ENCODE data around the gene EPB41L2. TPM values are rescaled to one million over a fixed set of nuclear protein-coding genes. Genes with fewer than 3 reads are reported as not detected.
"Not testable (repeated sequence)": the region's sequence is repeated elsewhere in the genome, so short reads cannot be mapped to it uniquely, and the experiment has no call there.

Gene EPB41L2
- total RNA-seq, 1 donor from 2014 or later: 9.1 TPM

GRCh38 chr6:130971504-130971903 is 91.5 kb downstream of the EPB41L2 start:
- no peak for ATAC-seq

DNA sequence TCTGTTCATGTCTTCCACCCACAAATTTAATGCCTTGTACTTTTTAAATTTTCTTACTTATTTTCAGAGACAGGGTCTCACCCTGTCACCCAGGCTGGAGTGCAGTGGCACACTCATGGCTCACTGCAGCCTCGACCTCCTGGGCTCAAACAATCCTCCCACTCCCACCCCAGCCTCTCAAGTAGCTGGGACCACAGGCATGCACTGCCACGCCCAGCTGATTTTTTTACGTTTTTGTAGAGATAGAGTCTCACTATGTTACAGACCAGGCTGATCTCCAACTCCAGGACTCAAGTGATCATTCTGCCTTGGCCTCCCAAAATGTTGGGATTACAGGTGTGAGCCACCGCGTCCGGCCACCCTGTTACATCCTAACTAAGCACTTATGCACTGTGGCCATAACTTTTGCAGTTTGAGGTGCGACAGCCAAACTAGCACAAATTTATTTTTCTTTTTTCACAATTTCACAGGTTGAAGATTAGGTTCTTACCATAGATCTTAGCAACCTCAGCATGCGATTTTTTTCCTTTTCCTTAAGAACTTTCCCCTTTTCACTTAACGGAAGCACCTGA is 92.1 kb downstream of the EPB41L2 start:
- no peak for ATAC-seq

GRCh38 chr6:130969791-130970491 is 93.1 kb downstream of the EPB41L2 start:
- no peak for ATAC-seq

DNA sequence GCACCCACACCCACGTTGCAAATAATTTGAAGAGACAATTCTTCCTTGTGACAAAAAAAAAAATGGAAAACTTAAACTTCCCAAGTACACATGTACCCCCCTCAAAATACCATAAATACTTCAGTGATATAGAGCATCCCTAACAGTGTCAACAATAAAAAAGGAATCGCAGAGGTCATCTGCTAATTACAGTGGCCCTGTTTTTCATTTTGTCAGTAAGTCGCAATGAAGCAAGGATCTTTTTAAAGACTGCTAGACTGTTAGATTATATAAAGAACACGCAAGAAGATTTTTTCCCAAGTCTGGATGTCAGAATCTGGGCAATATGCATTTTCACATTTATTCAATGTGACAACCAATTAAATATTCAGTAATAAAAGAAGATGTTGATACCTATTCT is 93.9 kb downstream of the EPB41L2 start:
- ATAC-seq: no peak

- ATAC-seq: no peak
Observed at GRCh38 chr6:130968476-130968875, 94.6 kb downstream of the EPB41L2 start.

DNA sequence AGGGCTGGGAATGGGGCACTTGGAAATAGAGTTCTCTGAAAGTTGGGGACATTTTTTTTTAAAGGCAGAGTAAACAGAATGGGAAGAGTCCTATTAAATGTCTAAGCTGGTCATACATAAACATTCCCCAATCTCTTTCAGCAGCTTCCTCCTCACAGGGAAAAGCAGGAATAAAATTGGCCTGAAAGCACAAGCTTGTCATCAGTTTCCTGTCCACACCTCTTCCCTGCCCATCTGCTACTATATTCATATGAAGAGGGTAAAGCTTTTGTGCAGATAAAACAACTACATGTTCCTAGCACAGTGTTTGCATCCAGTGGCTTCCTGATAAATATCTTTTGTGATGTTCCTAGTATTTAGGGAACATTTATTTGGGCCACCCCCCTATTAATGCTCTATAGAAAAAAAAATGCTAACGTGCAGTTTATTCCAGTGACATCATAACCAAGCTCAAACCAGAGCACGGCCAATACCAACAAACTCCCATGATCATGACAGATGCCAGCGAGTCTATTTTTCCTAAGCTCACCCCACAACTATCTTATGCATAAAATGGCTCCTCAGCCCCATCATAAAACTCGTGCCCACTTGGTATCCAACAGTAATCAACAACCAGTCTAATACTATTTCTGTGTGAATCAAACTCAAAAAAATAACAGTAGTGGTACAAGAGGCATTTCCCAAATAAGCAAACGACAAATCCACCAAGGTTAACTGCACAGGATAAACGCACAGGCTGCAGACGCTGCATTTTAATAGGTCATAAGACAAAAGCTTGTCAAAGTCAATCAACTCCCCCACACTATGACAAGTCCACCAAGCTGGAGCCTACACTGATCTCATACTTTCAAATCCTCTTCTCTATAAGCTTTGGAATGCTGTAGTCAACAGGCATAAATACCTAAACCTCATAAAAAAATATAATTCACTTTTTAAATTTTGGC is 95.3 kb downstream of the EPB41L2 start:
- ATAC-seq: no peak

DNA sequence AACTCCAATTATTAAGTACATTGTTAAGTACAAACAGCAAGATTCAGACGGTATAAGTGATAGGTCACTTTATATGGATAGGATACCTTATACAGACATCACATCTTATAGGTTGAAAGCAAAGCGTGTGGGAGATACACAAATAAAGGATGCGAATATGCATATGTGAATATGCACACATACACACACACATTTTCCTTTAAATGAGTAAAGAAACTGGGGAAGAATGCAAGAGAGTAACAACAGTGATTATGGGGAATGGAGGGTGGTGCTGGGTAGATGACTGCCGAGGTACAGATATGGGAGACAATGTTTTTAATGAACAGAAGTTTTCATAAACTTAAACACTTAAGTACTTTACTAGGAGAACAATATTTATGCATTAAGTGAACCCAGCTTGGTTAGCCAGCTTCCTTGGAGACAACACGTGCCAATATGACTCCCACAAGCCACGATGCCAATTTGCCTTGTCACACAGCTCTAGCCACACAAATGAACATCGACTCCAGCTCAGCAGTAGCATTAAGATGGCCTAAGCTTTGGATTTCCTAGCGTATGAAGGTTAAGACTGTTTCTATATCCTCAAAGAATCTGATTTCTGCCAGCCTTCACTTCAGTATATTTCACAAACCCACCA is 96.6 kb downstream of the EPB41L2 start:
- no peak for ATAC-seq

DNA sequence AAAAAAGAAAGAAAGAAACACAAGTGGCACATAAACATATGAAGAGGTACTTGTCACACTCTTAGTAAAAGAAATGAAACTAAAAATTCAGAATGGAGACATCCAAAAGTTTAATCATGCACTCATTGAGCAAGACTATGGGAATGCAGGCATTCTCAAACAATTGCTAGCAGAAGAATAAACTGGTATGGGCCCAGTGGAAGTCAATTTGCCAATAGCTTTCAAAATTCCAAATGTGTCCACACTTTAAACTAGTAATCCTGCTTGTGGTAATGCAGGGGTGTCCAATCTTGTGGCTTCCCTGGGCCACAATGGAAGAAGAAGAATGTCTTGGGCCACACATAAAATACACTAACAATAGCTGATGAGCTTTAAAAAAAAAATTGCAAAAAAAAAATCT is 97.4 kb downstream of the EPB41L2 start:
- ATAC-seq: no peak

DNA sequence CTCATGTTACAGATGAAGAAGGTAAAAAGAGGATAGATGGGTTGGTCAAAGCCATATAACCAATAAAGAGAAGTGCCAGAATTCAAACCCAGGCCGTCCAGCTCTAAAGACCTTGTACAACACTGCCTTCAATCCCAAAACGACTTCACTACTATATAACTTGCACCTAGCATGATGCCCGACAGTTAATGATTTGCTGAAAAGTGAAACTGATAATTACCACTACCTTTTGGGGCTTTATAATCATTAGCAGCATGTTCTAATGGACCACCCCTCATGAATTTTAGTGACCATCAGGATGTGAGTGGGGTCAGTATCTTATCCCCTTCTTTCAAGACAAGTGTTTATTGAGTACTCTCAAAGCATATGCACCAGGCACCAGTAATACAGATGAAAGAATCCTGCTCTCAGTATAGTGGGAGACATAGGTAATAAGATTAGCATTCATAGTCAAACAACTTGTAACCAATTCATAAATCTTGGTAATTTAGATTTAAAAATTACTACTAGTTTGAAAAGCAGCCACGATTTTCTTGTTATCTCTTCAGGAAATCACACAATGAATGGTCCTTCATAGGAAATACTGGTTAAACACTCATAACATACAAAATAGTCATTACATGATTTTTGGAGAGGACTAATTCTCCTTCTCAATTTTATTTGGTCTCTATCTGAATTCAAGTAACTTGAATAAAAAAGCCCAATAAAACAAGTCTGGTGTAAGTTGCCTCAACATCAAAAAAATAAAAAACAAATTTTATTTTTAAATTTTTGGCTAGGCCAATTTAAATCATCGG is 98.0 kb downstream of the EPB41L2 start:
- ATAC-seq: no peak

DNA sequence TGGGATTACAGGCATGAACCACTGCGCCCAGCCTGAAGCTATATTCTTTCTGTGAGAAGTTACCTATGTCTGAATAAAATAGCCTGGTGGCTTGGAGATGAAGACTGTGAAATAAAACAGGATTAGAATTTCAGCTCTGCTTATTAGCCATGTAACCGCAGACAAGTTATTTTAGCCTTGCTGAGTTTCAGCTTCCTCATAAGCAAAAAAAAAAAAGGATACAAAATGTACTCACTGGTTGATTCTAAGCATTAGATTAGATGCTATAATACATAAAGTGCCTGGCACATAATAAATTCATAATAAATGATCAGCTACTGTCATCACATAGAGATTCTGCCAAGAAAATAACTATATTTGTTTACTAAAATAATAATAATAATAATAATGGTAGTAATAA is 98.8 kb downstream of the EPB41L2 start:
- no peak for ATAC-seq

DNA sequence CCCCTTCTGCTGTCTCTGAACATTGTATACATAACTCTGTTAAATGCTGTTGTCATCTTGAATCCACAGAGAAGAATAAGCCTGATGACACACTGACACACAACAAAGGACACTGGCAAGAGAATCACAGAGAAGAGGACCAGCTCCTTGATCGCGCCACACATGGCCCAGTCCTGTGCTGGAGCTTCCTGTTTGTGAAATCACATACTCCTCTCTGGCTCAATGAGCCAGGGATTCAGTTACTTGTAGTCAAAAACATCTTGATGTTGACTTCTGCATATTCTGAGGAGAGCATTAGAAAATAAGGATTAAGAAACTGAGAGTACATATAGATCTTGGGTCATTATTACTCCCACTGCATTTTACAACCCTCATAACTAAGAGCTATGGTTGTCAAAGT is 100.1 kb downstream of the EPB41L2 start:
- ATAC-seq: no peak

DNA sequence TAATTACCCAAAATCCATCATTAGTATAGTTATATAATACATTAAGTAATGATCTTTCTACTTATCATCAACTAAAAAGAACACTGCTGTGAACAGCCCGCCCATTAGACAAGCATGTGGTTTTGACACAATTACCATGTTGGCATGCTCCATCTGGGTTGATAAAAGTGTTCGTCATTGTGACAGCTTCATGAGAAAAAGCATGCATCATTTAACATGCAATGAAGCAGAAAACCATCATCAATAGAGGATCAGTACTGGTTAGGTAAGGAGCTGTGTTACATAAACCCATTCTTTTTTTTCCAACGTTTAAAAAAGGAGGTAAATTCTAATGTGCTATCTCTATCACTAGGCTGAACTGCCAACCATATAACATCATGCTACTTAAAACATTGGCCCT is 101.9 kb downstream of the EPB41L2 start:
- no peak for ATAC-seq

GRCh38 chr6:130959951-130960350 is 103.1 kb downstream of the EPB41L2 start:
- no peak for ATAC-seq

- no peak for ATAC-seq
Observed at GRCh38 chr6:130958468-130958867, 104.6 kb downstream of the EPB41L2 start.

DNA sequence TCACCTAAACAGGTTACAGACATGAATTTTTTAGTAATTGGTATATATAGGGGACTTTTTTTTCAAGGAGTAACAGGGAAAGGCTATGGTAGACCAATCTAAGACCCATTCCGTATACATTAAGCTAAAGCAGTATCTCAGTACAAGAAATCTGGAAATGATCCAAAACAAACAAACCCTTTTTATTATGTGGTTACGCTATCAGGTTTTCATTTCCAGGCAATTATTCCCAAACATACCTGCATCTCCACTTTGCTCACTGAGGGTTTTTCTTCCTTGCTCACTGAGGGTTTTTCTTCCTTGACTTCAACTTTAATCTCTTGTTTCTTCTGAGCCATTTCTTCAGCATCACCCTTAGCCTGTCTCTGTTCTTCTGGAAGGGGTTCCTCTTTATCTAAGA is 107.3 kb downstream of the EPB41L2 start:
- no peak for ATAC-seq

GRCh38 chr6:130949553-130949952 is 113.5 kb downstream of the EPB41L2 start:
- ATAC-seq: no peak

DNA sequence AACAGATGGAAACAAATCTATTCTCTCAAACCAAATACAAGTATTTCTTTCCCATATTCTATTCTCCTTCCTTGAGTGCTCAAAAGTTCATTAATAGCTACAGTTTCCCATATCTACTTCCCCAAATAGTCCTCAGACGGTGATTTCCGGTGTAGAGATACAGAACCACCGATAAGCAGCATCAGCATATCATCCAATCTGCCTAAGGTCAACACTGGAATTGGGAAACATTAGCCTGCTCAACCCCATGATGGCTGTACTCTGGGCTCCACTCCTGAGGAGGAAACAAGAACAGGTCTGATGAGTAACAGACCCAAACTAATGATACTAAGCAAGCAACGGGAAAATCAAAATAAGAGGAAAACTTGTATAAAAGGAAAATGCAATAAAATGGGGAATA is 115.6 kb downstream of the EPB41L2 start:
- ATAC-seq: no peak

DNA sequence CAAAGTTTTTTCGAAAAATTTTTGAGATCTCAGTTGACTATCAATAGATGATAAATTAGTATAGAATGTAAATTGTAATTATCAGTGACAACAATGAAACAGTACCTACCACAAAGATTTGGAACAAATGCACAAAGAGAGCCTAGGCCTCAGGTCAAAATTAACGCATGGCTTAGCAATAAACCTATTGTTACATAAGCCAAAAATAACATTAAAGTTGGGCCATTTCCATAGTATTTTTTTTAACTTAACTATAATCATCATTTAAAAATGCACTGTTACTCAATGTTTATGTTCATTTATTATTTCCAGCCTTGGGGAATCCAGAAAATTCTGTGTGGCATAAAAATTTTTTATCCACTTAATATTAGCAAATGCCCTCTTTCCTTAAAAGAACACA is 117.0 kb downstream of the EPB41L2 start:
- no peak for ATAC-seq

DNA sequence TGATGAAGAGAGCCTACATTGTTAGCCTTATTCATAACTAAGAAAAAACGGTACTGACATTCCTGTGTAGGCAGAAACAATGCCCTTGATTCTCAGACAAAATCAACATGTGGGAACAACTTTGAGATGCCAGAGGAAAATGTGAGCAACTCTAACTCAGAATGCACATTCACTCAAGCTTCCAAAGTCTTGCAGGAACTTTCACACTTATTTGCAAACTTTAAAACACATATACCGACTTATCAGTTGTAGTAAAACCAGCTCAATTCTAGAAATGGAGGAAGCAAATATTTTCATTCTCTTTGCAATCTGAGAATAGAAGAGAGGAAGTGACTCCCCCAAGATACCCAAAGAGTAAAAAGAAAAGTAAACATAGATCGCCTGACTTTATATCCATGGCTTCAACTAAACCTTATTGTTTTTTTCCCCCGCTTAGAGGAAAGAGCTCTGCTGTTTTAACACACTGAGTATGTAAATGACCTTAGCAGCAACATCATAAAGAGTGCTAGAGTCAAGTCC is 117.6 kb downstream of the EPB41L2 start:
- ATAC-seq: no peak

- no peak for ATAC-seq
Observed at GRCh38 chr6:130944486-130944885, 118.6 kb downstream of the EPB41L2 start.

DNA sequence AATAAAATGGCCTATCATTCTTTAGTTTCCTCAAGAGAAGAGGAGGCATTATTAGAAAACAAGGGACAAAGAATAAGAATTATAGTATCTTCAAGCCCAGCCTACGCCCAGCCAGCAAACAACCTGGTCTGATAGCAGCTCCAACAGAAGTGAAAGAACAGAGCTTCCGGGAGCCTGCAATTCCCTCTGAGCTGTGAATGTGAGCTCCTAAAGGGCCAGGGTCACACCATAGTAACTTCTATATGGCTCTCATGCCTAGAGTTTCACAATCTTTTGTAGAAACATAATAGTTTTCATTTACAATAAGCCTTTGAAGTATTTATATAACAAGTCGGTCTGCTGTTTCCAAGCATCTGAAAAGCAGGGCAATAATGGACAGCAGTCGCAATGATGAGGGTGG is 119.3 kb downstream of the EPB41L2 start:
- no peak for ATAC-seq

- not testable (repeated sequence) for ATAC-seq
Observed at GRCh38 chr6:130942752-130943151, 120.3 kb downstream of the EPB41L2 start.

All from esophagus mucosa (tissue), 1 donor.